ENCODE data around the gene UBR1.

The UBR1 gene

GRCh38 chr15:43099105-43099845 lies 6.6 kb downstream of the UBR1 start:
- no peak overlapping the region for H3K4me3 ChIP-seq (ENCODE audit: low read depth, low read length)
- no peak for TF ChIP-seq CTCF (conservative IDR thresholded peaks at IDR 0.05; ENCODE audit: low read depth, low read length)
- no peak for DNase-seq (ENCODE audit: low read depth)

GRCh38 chr15:43096411-43096810 lies 9.4 kb downstream of the UBR1 start:
- no peak for TF ChIP-seq CTCF (conservative IDR thresholded peaks at IDR 0.05; ENCODE audit: low read depth, low read length)
- no peak for DNase-seq (ENCODE audit: low read depth)

DNA sequence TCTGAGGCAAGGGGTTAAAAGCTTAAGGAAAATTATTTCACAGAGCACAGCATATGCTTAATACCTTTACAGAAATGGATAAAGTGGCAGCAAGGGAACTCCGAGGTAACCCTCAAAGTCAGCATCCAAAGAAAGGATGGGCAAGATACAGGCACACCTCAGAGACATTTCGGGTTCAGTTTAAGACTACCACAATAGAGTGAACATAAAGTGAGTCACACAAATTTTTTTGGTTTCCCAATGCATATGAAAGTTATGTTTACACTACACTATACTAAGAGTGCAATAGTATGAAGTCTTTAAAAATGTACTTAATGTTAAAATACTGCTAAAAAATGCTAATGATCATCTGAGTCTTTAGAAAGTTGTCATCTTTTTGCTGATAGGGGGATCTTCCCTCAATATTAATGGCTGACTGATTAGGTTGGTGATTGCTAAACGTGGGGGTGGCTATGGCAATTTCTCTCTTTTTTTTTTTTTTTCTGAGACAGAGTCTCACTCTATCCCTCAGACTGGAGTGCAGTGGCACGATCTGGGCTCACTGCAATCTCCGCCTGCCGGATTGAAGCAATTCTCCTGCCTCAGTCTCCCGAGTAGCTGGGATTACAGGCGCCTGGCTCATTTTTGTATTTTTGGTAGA lies 10.0 kb downstream of the UBR1 start:
- TF ChIP-seq CTCF (conservative IDR thresholded peaks at IDR 0.05; ENCODE audit: low read depth, low read length), result no peak
- DNase-seq (ENCODE audit: low read depth), result peak; percentile 48
- H3K4me3 ChIP-seq (ENCODE audit: low read depth, low read length), result no peak overlapping the region

More at GRCh38 chr15:43096411-43096810, 9.4 kb downstream of the UBR1 start:
- no peak overlapping the region for H3K4me3 ChIP-seq (ENCODE audit: low read depth, low read length)

- no peak overlapping the region for H3K4me3 ChIP-seq (ENCODE audit: low read depth, low read length)
- peak; percentile 33 for DNase-seq (ENCODE audit: low read depth)
- TF ChIP-seq CTCF (conservative IDR thresholded peaks at IDR 0.05; ENCODE audit: low read depth, low read length), result no peak
These were observed 10.6 kb downstream of the UBR1 start for GRCh38 chr15:43095243-43095642.

GRCh38 chr15:43094416-43095030 lies 11.3 kb downstream of the UBR1 start:
- DNase-seq (ENCODE audit: low read depth), result no peak
- no peak for TF ChIP-seq CTCF (conservative IDR thresholded peaks at IDR 0.05; ENCODE audit: low read depth, low read length)
- H3K4me3 ChIP-seq (ENCODE audit: low read depth, low read length), result no peak overlapping the region

DNA sequence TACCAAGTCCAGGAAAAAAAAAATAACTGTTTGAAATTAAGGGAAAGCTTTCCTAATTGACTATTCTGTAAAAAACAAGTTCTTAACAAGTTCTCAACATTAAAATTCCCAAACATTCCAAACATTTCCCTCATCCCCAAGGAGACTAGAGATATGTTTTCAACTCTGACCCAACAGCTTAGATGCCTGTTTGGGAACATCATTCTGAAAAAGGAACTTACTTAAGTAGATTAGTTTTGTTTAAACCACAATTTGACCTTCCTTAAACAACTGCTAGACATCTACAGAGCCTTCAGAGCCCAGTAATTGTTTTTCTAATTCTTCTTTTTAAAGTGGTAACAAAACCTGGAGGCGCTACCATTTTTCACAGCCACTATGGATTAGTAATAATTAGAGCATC lies 12.8 kb downstream of the UBR1 start:
- TF ChIP-seq CTCF (conservative IDR thresholded peaks at IDR 0.05; ENCODE audit: low read depth, low read length), result no peak
- peak; percentile 62 for DNase-seq (ENCODE audit: low read depth)
- H3K4me3 ChIP-seq (ENCODE audit: low read depth, low read length), result no peak overlapping the region

Measured in choroid plexus epithelial cell (primary cell).